Keratinocyte (primary cell): ENCODE results near the gene RNU5B-1. TPM values are rescaled to one million over a fixed set of nuclear protein-coding genes. Genes with fewer than 3 reads are reported as not detected.

ENCODE experiments used
- DNase-seq: peaks from one replicate; pipeline ENCODE4 v3.0.0-alpha.2; 2011; ENCODE audit warnings: low read depth, missing footprints, low spot score
- FAIRE-seq: peaks from 2 replicates; lab custom pipeline; 2011; peaks lifted over from hg19 to GRCh38; lab: Jason Lieb, UNC
- H2AFZ ChIP-seq: 2 replicates; pipeline ENCODE4 v1.6.0; 2012; ENCODE audit warnings: low read length, control low read depth, inconsistent platforms; ENCODE audit not compliant: control insufficient read depth
- H3K27ac ChIP-seq: 2 replicates; pipeline ENCODE4 v1.5.1; 2011; ENCODE audit warnings: low read length; ENCODE audit not compliant: control insufficient read depth, insufficient read depth
- H3K27me3 ChIP-seq: 3 replicates; pipeline ENCODE4 v1.6.0; 2011; ENCODE audit warnings: low read length; ENCODE audit not compliant: control insufficient read depth, insufficient read depth; ENCODE audit errors: extremely low read depth
- H3K36me3 ChIP-seq, 2 experiments: 2 replicates in 1 of 2; 3 replicates in 1 of 2; pipeline ENCODE4 v1.5.1; 2011; ENCODE audit warnings: low read length in 2 of 2, mild to moderate bottlenecking in 1 of 2; ENCODE audit not compliant: control insufficient read depth in 2 of 2, insufficient read depth in 2 of 2; ENCODE audit errors: extremely low read depth in 1 of 2
- H3K4me1 ChIP-seq: 3 replicates; pipeline ENCODE4 v1.5.1; 2011; ENCODE audit warnings: low read length; ENCODE audit not compliant: control insufficient read depth, insufficient read depth; ENCODE audit errors: extremely low read depth
- H3K4me2 ChIP-seq: 3 replicates; pipeline ENCODE4 v1.6.0; 2011; ENCODE audit warnings: low read depth, low read length; ENCODE audit not compliant: control insufficient read depth, insufficient read depth; ENCODE audit errors: extremely low read depth
- H3K4me3 ChIP-seq, 3 experiments: fragments of 200-600 bp in 1 of 3; sonication (generic) in 1 of 3; 2 replicates in 2 of 3; 3 replicates in 1 of 3; pipeline ENCODE4 v1.5.1; 2011 to 2016; ENCODE audit warnings: low read length in 3 of 3, mild to moderate bottlenecking in 3 of 3, control low read depth in 2 of 3, inconsistent platforms in 1 of 3, low read depth in 1 of 3, mixed read lengths in 1 of 3, mixed run types in 1 of 3, moderate library complexity in 1 of 3; ENCODE audit not compliant: control insufficient read depth in 2 of 3, insufficient read depth in 2 of 3; ENCODE audit errors: extremely low read depth in 1 of 3
- H3K79me2 ChIP-seq: 2 replicates; pipeline ENCODE4 v1.6.0; 2012; ENCODE audit warnings: low read length; ENCODE audit not compliant: control insufficient read depth, insufficient read depth
- H3K9ac ChIP-seq: 3 replicates; pipeline ENCODE4 v1.6.0; 2011; ENCODE audit warnings: low read length; ENCODE audit not compliant: control insufficient read depth, insufficient read depth; ENCODE audit errors: extremely low read depth
- H3K9me1 ChIP-seq: 3 replicates; pipeline ENCODE4 v1.6.0; 2011; ENCODE audit warnings: low read length; ENCODE audit not compliant: control insufficient read depth, insufficient read depth; ENCODE audit errors: extremely low read depth
- H3K9me3 ChIP-seq: 2 replicates; pipeline ENCODE4 v1.5.1; 2012; ENCODE audit warnings: low read depth, low read length; ENCODE audit not compliant: control insufficient read depth
- H4K20me1 ChIP-seq: 3 replicates; pipeline ENCODE4 v1.6.0; 2011; ENCODE audit warnings: low read length; ENCODE audit not compliant: control insufficient read depth, insufficient read depth; ENCODE audit errors: extremely low read depth
- CTCF ChIP-seq, 3 experiments: IDR thresholded peaks in 1 of 3; conservative IDR thresholded peaks in 1 of 3; optimal IDR thresholded peaks in 1 of 3; 2 replicates in 2 of 3; 3 replicates in 1 of 3; pipeline versions ENCODE3 to v1.5.1; 2011; ENCODE audit warnings: low read length in 3 of 3, mild to moderate bottlenecking in 3 of 3, moderate library complexity in 2 of 3, control low read depth in 1 of 3, inconsistent platforms in 1 of 3; ENCODE audit not compliant: insufficient read depth in 2 of 3; ENCODE audit errors: extremely low read depth in 1 of 3
- EZH2 ChIP-seq: IDR thresholded peaks from one replicate; pipeline ENCODE4 v1.6.1; 2012; ENCODE audit warnings: inconsistent platforms, mild to moderate bottlenecking, low read length, moderate library complexity
- dilution Hi-C: fragments of 300-500 bp; cut with MboI; formaldehyde crosslinking; loops from one replicate; pipeline ENCODE4 v1.7.0; 2020; ENCODE audit warnings: low sequenced_read_pairs; ENCODE audit not compliant: extremely low pct_ligation_motif_present
- polyA plus RNA-seq, 5 experiments: library from polyadenylated mRNA; depleted of rRNA in 3 of 5; stranded (reverse) in 3 of 5; stranded (forward) in 1 of 5; unstranded in 1 of 5; fragments of >200 nt; gene quantifications; 1 replicate in 1 of 5; 2 replicates in 3 of 5; 3 replicates in 1 of 5; pipeline versions ENCODE4 v1.2.1 to v1.2.3, GENCODE V29; 2011 to 2012; ENCODE audit warnings: missing spikeins in 2 of 5, low read depth in 1 of 5, low replicate concordance in 1 of 5

The RNU5B-1 gene
- polyA plus RNA-seq, 1 donor (not counting 4 experiments of a cell fraction or from before 2014, with no cell fraction given), result not detected

- Histone ChIP-seq H3K27ac (no peak overlapping the region), H3K27me3 (peaks cover 8% of the 10 kb centered on the region), H3K4me1 (no peaks in the 10 kb centered on the region), H3K9ac (no peak overlapping the region), H3K9me3 (no peaks in the 10 kb centered on the region), H3K9me1 (no peaks in the 10 kb centered on the region), H2AFZ (no peak overlapping the region), H3K36me3 (no peaks in the 10 kb centered on the region), H3K4me3 (no peak overlapping the region), H3K79me2 (no peaks in the 10 kb centered on the region), H4K20me1 (no peaks in the 10 kb centered on the region), H3K4me2 (no peak overlapping the region)
- no peak for FAIRE-seq
- dilution Hi-C loops, result no loop called here
- TF ChIP-seq EZH2 (no peak), CTCF (optimal IDR thresholded peaks at IDR 0.05 in 1 of 3, IDR thresholded peaks at IDR 0.05 in 1 of 3, conservative IDR thresholded peaks at IDR 0.05 in 1 of 3; ENCODE audit: extremely low read depth in 1 of 3, insufficient read depth in 2 of 3, low read length in 3 of 3) (no peak)
- DNase-seq, result no peak
Measured at GRCh38 chr15:65323071-65323511, 18.6 kb downstream of the RNU5B-1 start.

GRCh38 chr15:65326117-65326526, 21.6 kb downstream of the RNU5B-1 start:
- Histone ChIP-seq H3K27ac (no peak overlapping the region), H3K79me2 (no peaks in the 10 kb centered on the region), H3K4me1 (no peaks in the 10 kb centered on the region), H3K9ac (no peak overlapping the region), H4K20me1 (no peaks in the 10 kb centered on the region), H3K27me3 (peaks cover 6% of the 10 kb centered on the region), H3K4me3 (no peak overlapping the region), H3K36me3 (no peaks in the 10 kb centered on the region), H3K9me3 (no peaks in the 10 kb centered on the region), H3K4me2 (no peak overlapping the region), H2AFZ (no peak overlapping the region), H3K9me1 (no peaks in the 10 kb centered on the region)
- TF ChIP-seq EZH2, result no peak
- TF ChIP-seq CTCF (optimal IDR thresholded peaks at IDR 0.05 in 1 of 3, IDR thresholded peaks at IDR 0.05 in 1 of 3, conservative IDR thresholded peaks at IDR 0.05 in 1 of 3; ENCODE audit: extremely low read depth in 1 of 3, insufficient read depth in 2 of 3, low read length in 3 of 3), result no peak
- FAIRE-seq, result no peak
- DNase-seq, result no peak
- dilution Hi-C loops, result no loop called here
